GM23338 (cell line): ENCODE measurements around the gene ACY1.

Source experiments
- ETS1 ChIP-seq: IDR thresholded peaks from 2 replicates; pipeline ENCODE4 v1.6.1; 2016; ENCODE audit warnings: antibody characterized with exemption
- EZH2 ChIP-seq: fragments of 200-600 bp; sonication (generic); IDR thresholded peaks from one replicate; pipeline ENCODE4 v1.8.0; 2017; ENCODE audit warnings: antibody characterized with exemption, mild to moderate bottlenecking, low read depth; ENCODE audit not compliant: unreplicated experiment
- EZH2phosphoT487 ChIP-seq: fragments of 200-600 bp; sonication (generic); IDR thresholded peaks from one replicate; pipeline ENCODE4 v1.8.1; 2018; ENCODE audit warnings: antibody characterized with exemption; ENCODE audit not compliant: unreplicated experiment
- POLR2AphosphoS5 ChIP-seq: IDR thresholded peaks from 2 replicates; pipeline ENCODE4 v1.6.1; 2016; ENCODE audit warnings: antibody characterized with exemption, low read depth
- REST ChIP-seq: IDR thresholded peaks from one replicate; pipeline ENCODE4 v1.6.1; 2018; ENCODE audit warnings: antibody characterized with exemption; ENCODE audit not compliant: unreplicated experiment
- STAT1 ChIP-seq: IDR thresholded peaks from one replicate; pipeline ENCODE4 v1.6.1; 2016; ENCODE audit warnings: antibody characterized with exemption; ENCODE audit not compliant: unreplicated experiment
- ZNF462 ChIP-seq: fragments of 250-450 bp; sonication (Bioruptor Pico); IDR thresholded peaks from 2 replicates; pipeline ENCODE4 v1.5.0; 2020; ENCODE audit warnings: mild to moderate bottlenecking, moderate library complexity
- TF ChIP-seq, protein P1 (sequence below), 2 experiments: fragments of 200-600 bp in 1 of 2; sonication (generic) in 1 of 2; conservative IDR thresholded peaks; 2 replicates each; pipeline versions ENCODE4 v1.5.1 to v1.6.1; 2016 to 2017; ENCODE audit warnings: antibody characterized with exemption in 2 of 2, low read depth in 2 of 2, mild to moderate bottlenecking in 2 of 2, moderate library complexity in 1 of 2

DNA sequence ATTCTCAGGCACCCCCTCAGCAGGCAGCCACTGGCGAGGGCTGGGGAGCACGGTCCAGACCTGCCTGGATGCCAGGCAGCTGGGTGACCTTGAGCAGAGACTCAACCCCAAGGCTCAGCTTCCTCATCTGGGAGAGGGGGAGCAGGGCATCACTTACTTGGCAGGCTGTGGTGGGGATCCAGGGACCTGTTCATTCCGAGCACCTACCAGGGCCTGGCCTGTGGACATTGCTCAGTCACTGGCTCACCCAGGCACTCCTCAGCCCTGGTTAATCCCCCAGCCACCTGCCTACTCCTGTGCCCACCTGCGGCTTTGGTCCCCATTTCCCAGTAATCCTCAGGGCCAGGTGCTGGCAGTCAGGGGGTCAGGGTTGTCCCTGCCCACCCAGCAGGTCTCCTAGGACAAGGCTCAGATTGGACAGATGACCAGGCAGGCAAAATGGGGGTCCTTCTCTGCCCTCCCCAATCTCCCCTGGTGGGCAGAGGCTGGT is 21.6 kb downstream of the ACY1 start:
- TF ChIP-seq, protein P1, sequence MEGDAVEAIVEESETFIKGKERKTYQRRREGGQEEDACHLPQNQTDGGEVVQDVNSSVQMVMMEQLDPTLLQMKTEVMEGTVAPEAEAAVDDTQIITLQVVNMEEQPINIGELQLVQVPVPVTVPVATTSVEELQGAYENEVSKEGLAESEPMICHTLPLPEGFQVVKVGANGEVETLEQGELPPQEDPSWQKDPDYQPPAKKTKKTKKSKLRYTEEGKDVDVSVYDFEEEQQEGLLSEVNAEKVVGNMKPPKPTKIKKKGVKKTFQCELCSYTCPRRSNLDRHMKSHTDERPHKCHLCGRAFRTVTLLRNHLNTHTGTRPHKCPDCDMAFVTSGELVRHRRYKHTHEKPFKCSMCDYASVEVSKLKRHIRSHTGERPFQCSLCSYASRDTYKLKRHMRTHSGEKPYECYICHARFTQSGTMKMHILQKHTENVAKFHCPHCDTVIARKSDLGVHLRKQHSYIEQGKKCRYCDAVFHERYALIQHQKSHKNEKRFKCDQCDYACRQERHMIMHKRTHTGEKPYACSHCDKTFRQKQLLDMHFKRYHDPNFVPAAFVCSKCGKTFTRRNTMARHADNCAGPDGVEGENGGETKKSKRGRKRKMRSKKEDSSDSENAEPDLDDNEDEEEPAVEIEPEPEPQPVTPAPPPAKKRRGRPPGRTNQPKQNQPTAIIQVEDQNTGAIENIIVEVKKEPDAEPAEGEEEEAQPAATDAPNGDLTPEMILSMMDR (conservative IDR thresholded peaks at IDR 0.05; ENCODE audit: low read depth in 2 of 2) = no peak
- TF ChIP-seq REST (no peak), EZH2phosphoT487 (no peak), POLR2AphosphoS5 (no peak), EZH2 (no peak), ZNF462 (CRISPR knock-in tag) (no peak), ETS1 (no peak), STAT1 (no peak)
